ENCODE results near the gene CIT. TPM values are rescaled to one million over a fixed set of nuclear protein-coding genes. Genes with fewer than 3 reads are reported as not detected.

The CIT gene
- total RNA-seq, 2 experiments from 2014 or later = 54.6 to 71.5 TPM

Small RNAs within 50 kb of the gene (microRNA-seq; reads per million reads assigned to microRNA genes)
- not detected for gene MIR1178 (ENCODE audit: borderline replicate concordance)

Other genes with a start within 250 kb of the CIT start
- 10 to 100 TPM; 18.0 to 21.7 TPM for gene PRKAB1, start 209.2 kb downstream of the CIT start, total RNA-seq
- 100 to 1,000 TPM; 106 to 132 TPM for gene BICDL1, start 111.9 kb upstream of the CIT start, total RNA-seq
- 10 to 100 TPM; 58.4 to 63.2 TPM for gene RAB35, start 239.4 kb upstream of the CIT start, total RNA-seq

Measured in activated CD4-positive, alpha-beta T cell treated with anti-CD3 and anti-CD28 coated beads for 36 hours (primary cell).